HG02938 (cell line): ENCODE data around the gene AHSA1.
"Not testable (repeated sequence)": the region's sequence is repeated elsewhere in the genome, so short reads cannot be mapped to it uniquely, and the experiment has no call there.

Experiments
- ATAC-seq: cut with Tn5 transposase; IDR thresholded peaks from one replicate; pipeline ENCODE4 v1.9.1; 2021; ENCODE audit warnings: mild to moderate bottlenecking, moderate library complexity; ENCODE audit not compliant: unreplicated experiment

Gene AHSA1

GRCh38 chr14:77457522-77458248 lies at the start of gene AHSA1, which contains the start of gene VIPAS39:
TSS of gene AHSA1 (plus strand) at chr14:77458093. CDS start at chr14:77458190, 97 bp downstream.
TSS of gene VIPAS39 (minus strand) at chr14:77457601. CDS start at chr14:77454102, 3,499 bp downstream.
- peak; percentile 91 for ATAC-seq

- ATAC-seq = no peak
These were observed 48.8 kb upstream of the AHSA1 start for GRCh38 chr14:77409131-77409533.

GRCh38 chr14:77415403-77416030 lies 42.4 kb upstream of the AHSA1 start:
- not testable (repeated sequence) for ATAC-seq

GRCh38 chr14:77416098-77416497 lies 41.8 kb upstream of the AHSA1 start:
- ATAC-seq = not testable (repeated sequence)

- no peak for ATAC-seq
These were observed 41.1 kb upstream of the AHSA1 start for GRCh38 chr14:77416836-77417235.

GRCh38 chr14:77421201-77421600 lies 36.7 kb upstream of the AHSA1 start:
- ATAC-seq = no peak

- no peak for ATAC-seq
These were observed 34.5 kb upstream of the AHSA1 start, which contains the start of gene NOXRED1 for GRCh38 chr14:77423423-77423822. TSS of gene NOXRED1 (minus strand) at chr14:77423523. CDS start at chr14:77422889, 634 bp downstream.

GRCh38 chr14:77424862-77425261 lies 33.0 kb upstream of the AHSA1 start:
- ATAC-seq = no peak

- ATAC-seq = no peak
These were observed 31.5 kb upstream of the AHSA1 start for GRCh38 chr14:77426396-77426795.

GRCh38 chr14:77436042-77436441 lies 21.9 kb upstream of the AHSA1 start:
- no peak for ATAC-seq

- no peak for ATAC-seq
These were observed 19.3 kb upstream of the AHSA1 start for GRCh38 chr14:77438596-77438995.

- no peak for ATAC-seq
These were observed 18.0 kb upstream of the AHSA1 start for GRCh38 chr14:77439861-77440260.

GRCh38 chr14:77442196-77442595 lies 15.7 kb upstream of the AHSA1 start:
- no peak for ATAC-seq

GRCh38 chr14:77455966-77456640 lies 1.8 kb upstream of the AHSA1 start:
- no peak for ATAC-seq

- no peak for ATAC-seq
These were observed 775 bp upstream of the AHSA1 start for GRCh38 chr14:77457115-77457521.

- ATAC-seq = peak; percentile 20
These were observed 507 bp downstream of the AHSA1 start for GRCh38 chr14:77458249-77458950.

GRCh38 chr14:77459072-77459723 lies 1.3 kb downstream of the AHSA1 start:
- ATAC-seq = no peak

GRCh38 chr14:77467801-77468200 lies 9.9 kb downstream of the AHSA1 start:
- no peak for ATAC-seq

- ATAC-seq = no peak
These were observed 11.2 kb downstream of the AHSA1 start for GRCh38 chr14:77469067-77469505.

GRCh38 chr14:77469539-77469938 lies 11.6 kb downstream of the AHSA1 start:
- ATAC-seq = no peak
